ENCODE results near the gene ZMYM3.

The ZMYM3 gene

DNA sequence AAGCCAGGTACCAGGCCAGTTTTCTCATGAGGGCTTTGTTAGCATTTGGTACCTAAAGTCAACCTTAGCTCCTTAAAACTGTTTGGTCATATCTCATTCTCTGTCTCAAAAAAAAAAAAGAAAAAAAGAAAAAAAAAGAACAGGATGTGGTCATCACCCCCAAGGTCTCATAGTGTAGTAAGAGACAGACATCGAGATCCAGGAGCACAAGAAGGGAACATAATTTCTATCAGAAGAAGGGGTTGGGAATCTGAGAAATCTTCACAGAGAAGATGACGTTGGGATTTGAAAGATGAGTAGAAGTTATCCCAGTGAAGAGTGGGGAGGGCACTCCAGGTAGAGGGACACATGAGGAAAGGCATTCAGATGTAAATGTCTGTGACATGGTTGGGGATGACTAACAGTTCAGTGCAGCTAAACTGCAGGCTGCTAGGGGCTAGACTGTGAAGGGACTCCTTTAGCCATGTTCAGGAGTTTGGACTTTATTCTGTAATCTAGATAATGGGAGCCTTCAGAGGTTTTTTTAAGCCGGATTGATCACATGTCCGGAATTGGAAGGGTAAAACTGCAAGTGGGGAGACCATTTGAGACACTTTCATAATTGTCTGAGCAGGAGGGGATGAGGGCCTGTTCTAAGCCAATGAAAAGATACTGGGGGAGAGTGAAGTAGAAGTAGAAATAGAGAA is 57.8 kb downstream of the ZMYM3 start:
- no peak for TF ChIP-seq GATA3 (IDR thresholded peaks at IDR 0.05; ENCODE audit: low read depth, low read length)
- TF ChIP-seq GATA2 (IDR thresholded peaks at IDR 0.05; ENCODE audit: low read depth, low read length): no peak

DNA sequence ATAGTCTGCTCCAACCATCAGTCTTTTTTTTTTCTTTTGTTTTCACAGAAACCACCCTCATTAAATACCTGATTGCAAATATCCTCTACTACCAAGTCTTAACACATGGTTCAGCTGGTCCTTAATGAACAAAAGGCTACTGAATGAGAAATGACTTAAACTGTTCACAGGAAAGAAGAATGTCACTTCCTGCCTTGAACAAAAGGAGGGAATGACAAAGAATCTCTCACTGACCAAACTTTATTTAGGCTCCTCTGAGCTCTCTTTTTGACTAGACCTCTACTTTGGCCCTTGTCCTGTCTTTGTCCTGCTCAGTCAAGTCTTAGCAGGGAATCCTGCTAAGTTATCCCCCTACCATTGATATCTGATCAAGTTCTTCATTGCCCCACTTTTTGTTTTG is 62.7 kb downstream of the ZMYM3 start:
- TF ChIP-seq GATA2 (IDR thresholded peaks at IDR 0.05; ENCODE audit: low read depth, low read length) (no peak), GATA3 (IDR thresholded peaks at IDR 0.05; ENCODE audit: low read depth, low read length) (no peak)

Data from SH-SY5Y (cell line).